GM12892 (cell line): ENCODE results near the gene ZNF518A. TPM values are rescaled to one million over a fixed set of nuclear protein-coding genes. Genes with fewer than 3 reads are reported as not detected.

Experiments
- DNase-seq: peaks from one replicate; pipeline ENCODE4 v3.0.0; 2011; ENCODE audit not compliant: insufficient read length
- FAIRE-seq: peaks from 2 replicates; lab custom pipeline; 2011; peaks lifted over from hg19 to GRCh38; lab: Jason Lieb, UNC
- POLR2A ChIP-seq: IDR thresholded peaks from 2 replicates; pipeline ENCODE4 v1.6.1; 2011; ENCODE audit warnings: low read depth, low read length, control low read depth
- POLR2AphosphoS5 ChIP-seq: IDR thresholded peaks from 2 replicates; pipeline ENCODE4 v1.6.1; 2011; ENCODE audit warnings: low read depth, low read length, control low read depth
- TAF1 ChIP-seq: IDR thresholded peaks from 2 replicates; pipeline ENCODE4 v1.6.1; 2011; ENCODE audit warnings: low read depth, mild to moderate bottlenecking, control low read depth, low read length, borderline replicate concordance
- polyA plus RNA-seq: library from polyadenylated mRNA; unstranded; fragments of >200 nt; gene quantifications from one replicate; pipeline ENCODE4 v1.2.1, GENCODE V29; 2012; ENCODE audit warnings: missing spikeins, inconsistent platforms; ENCODE audit not compliant: missing spikeins

The ZNF518A gene
- 10.4 TPM for polyA plus RNA-seq

- TF ChIP-seq POLR2A: peak; percentile 90
- TF ChIP-seq TAF1: peak; percentile 94
- peak; percentile 89 for TF ChIP-seq POLR2AphosphoS5
- DNase-seq: peak; percentile 65
- peak; percentile 96 for FAIRE-seq
These were observed at the start of gene ZNF518A for GRCh38 chr10:96129387-96130325. TSS of gene ZNF518A (plus strand) at chr10:96130297. CDS start at chr10:96156323, 26,026 bp downstream.

GRCh38 chr10:96082153-96082552, 47.9 kb upstream of the ZNF518A start:
- no peak for DNase-seq
- TF ChIP-seq POLR2A: no peak
- TF ChIP-seq TAF1: no peak
- no peak for TF ChIP-seq POLR2AphosphoS5
- no peak for FAIRE-seq

GRCh38 chr10:96082748-96083147, 47.3 kb upstream of the ZNF518A start:
- DNase-seq: no peak
- no peak for FAIRE-seq
- TF ChIP-seq TAF1: no peak
- TF ChIP-seq POLR2A: no peak
- TF ChIP-seq POLR2AphosphoS5: no peak

- no peak for FAIRE-seq
- DNase-seq: no peak
These were observed 41.0 kb upstream of the ZNF518A start for GRCh38 chr10:96089116-96089515.

GRCh38 chr10:96089670-96090462, 40.2 kb upstream of the ZNF518A start:
- DNase-seq (peak; percentile 72), FAIRE-seq (peak; percentile 93)
- TF ChIP-seq TAF1 (peak; percentile 97), POLR2A (peak; percentile 97), POLR2AphosphoS5 (peak; percentile 95)

More at GRCh38 chr10:96089116-96089515, 41.0 kb upstream of the ZNF518A start:
- TF ChIP-seq POLR2AphosphoS5: no peak
- no peak for TF ChIP-seq TAF1
- no peak for TF ChIP-seq POLR2A

- TF ChIP-seq TAF1 (no peak), POLR2A (no peak), POLR2AphosphoS5 (no peak)
- DNase-seq: no peak
- peak; percentile 36 for FAIRE-seq
These were observed 39.7 kb upstream of the ZNF518A start for GRCh38 chr10:96090463-96090800.

- no peak for DNase-seq
- TF ChIP-seq TAF1 (no peak), POLR2A (no peak), POLR2AphosphoS5 (no peak)
- FAIRE-seq: no peak
These were observed 36.9 kb upstream of the ZNF518A start for GRCh38 chr10:96092999-96093767.

GRCh38 chr10:96093948-96094347, 36.1 kb upstream of the ZNF518A start:
- no peak for TF ChIP-seq POLR2AphosphoS5
- no peak for TF ChIP-seq TAF1
- FAIRE-seq (no peak), DNase-seq (no peak)

- TF ChIP-seq POLR2AphosphoS5 (no peak), POLR2A (no peak), TAF1 (no peak)
- no peak for DNase-seq
- no peak for FAIRE-seq
These were observed 33.1 kb upstream of the ZNF518A start for GRCh38 chr10:96096958-96097357.

- TF ChIP-seq POLR2AphosphoS5: no peak
- TF ChIP-seq TAF1: no peak
- TF ChIP-seq POLR2A: no peak
- no peak for DNase-seq
- FAIRE-seq: no peak
These were observed 32.2 kb upstream of the ZNF518A start for GRCh38 chr10:96097865-96098264.

- DNase-seq (no peak), FAIRE-seq (no peak)
- TF ChIP-seq TAF1 (no peak), POLR2AphosphoS5 (no peak), POLR2A (no peak)
These were observed 22.5 kb upstream of the ZNF518A start for GRCh38 chr10:96107623-96108038.

- no peak for TF ChIP-seq POLR2A
- FAIRE-seq: no peak
- DNase-seq: no peak
These were observed 17.6 kb upstream of the ZNF518A start for GRCh38 chr10:96112531-96112930.
